ENCODE measurements around the gene NT5DC4. TPM values are rescaled to one million over a fixed set of nuclear protein-coding genes. Genes with fewer than 3 reads are reported as not detected.
A peak's percentile ranks its signal among the peaks of the same experiment; 100 is the strongest.

NT5DC4 gene
- total RNA-seq, 1 experiment from 2014 or later = not detected

- H3K4me1 Mint-ChIP-seq (ENCODE audit: insufficient read depth, unreplicated experiment) = peaks cover 24% of the 10 kb centered on the region
- POLR2A ChIA-PET = interaction anchor here (1.0 kb wide), 1 partner anchor 28 kb away, joined by 4 read pairs; the partner anchor contains the start of gene IL1A
These were observed 35.4 kb downstream of the NT5DC4 start for GRCh38 chr2:112756207-112756606.

GRCh38 chr2:112757265-112757664 lies 36.4 kb downstream of the NT5DC4 start:
- ChIA-PET CTCF (no interaction called here), POLR2A (interaction anchor here (1.0 kb wide), 1 partner anchor 47 kb away, joined by 3 read pairs; no protein-coding TSS in a partner anchor)
- peak; percentile 45 for DNase-seq (ENCODE audit: unreplicated experiment)
- Mint-ChIP-seq H3K36me3 (ENCODE audit: insufficient read depth, unreplicated experiment) (peaks cover 22% of the 10 kb centered on the region), H3K9me3 (ENCODE audit: unreplicated experiment) (no peaks in the 10 kb centered on the region), H3K4me1 (ENCODE audit: insufficient read depth, unreplicated experiment) (peaks cover 31% of the 10 kb centered on the region), H3K27me3 (ENCODE audit: insufficient read depth, unreplicated experiment) (no peaks in the 10 kb centered on the region), H3K27ac (ENCODE audit: low read depth, unreplicated experiment) (peak overlapping the region; percentile 23), H3K4me3 (ENCODE audit: unreplicated experiment) (no peak overlapping the region)
- no peak for TF ChIP-seq CTCF (IDR thresholded peaks at IDR 0.05; ENCODE audit: unreplicated experiment)
- intact Hi-C loops (cut with micrococcal nuclease) = no loop called here
- BruUV-seq (replicated peaks) = no TSS peak

More at GRCh38 chr2:112756207-112756606, 35.4 kb downstream of the NT5DC4 start:
- H3K36me3 Mint-ChIP-seq (ENCODE audit: insufficient read depth, unreplicated experiment) = peaks cover 21% of the 10 kb centered on the region
- no TSS peak for BruUV-seq (replicated peaks)
- no peaks in the 10 kb centered on the region for H3K27me3 Mint-ChIP-seq (ENCODE audit: insufficient read depth, unreplicated experiment)
- intact Hi-C loops (cut with micrococcal nuclease) = no loop called here
- no peaks in the 10 kb centered on the region for H3K9me3 Mint-ChIP-seq (ENCODE audit: unreplicated experiment)
- H3K27ac Mint-ChIP-seq (ENCODE audit: low read depth, unreplicated experiment) = peak overlapping the region; percentile 65
- H3K4me3 Mint-ChIP-seq (ENCODE audit: unreplicated experiment) = no peak overlapping the region
- TF ChIP-seq CTCF (IDR thresholded peaks at IDR 0.05; ENCODE audit: unreplicated experiment) = no peak
- CTCF ChIA-PET = interaction anchor here (0.6 to 11.0 kb wide), 5 partner anchors 19 to 203 kb away, joined by 3 to 268 read pairs (median 4); no protein-coding TSS in a partner anchor
- no peak for DNase-seq (ENCODE audit: unreplicated experiment)

- Mint-ChIP-seq H3K27ac (ENCODE audit: low read depth, unreplicated experiment) (peak overlapping the region; percentile 23), H3K4me1 (ENCODE audit: insufficient read depth, unreplicated experiment) (peaks cover 43% of the 10 kb centered on the region), H3K9me3 (ENCODE audit: unreplicated experiment) (no peaks in the 10 kb centered on the region), H3K27me3 (ENCODE audit: insufficient read depth, unreplicated experiment) (no peaks in the 10 kb centered on the region), H3K4me3 (ENCODE audit: unreplicated experiment) (no peak overlapping the region), H3K36me3 (ENCODE audit: insufficient read depth, unreplicated experiment) (peaks cover 22% of the 10 kb centered on the region)
- POLR2A ChIA-PET = no interaction called here
- intact Hi-C loops (cut with micrococcal nuclease) = no loop called here
- no TSS peak for BruUV-seq (replicated peaks)
- DNase-seq (ENCODE audit: unreplicated experiment) = no peak
- TF ChIP-seq CTCF (IDR thresholded peaks at IDR 0.05; ENCODE audit: unreplicated experiment) = no peak
- CTCF ChIA-PET = interaction anchor here (0.6 kb wide), 1 partner anchor 186 kb away, joined by 3 read pairs; no protein-coding TSS in a partner anchor
These were observed 37.9 kb downstream of the NT5DC4 start for GRCh38 chr2:112758711-112759110.

DNA sequence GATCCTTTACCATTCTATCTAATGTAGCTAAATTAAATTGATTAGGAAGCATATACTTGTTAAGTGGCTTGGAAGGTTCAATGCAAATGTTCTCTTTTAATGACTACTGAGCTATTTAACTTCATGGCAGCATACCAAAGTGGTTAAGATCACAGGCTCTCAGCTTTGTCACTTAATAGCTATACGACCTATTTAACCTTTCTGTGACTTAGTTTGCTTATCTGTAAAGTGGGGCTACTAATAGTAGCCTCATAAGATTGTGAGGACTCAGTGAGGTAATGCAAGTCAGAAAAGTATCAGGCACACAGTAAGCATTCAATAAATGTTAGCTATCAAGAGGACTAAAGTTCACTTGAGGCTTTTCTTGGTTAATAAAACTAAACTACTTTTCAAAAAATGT lies 39.3 kb downstream of the NT5DC4 start:
- no peak overlapping the region for H3K4me3 Mint-ChIP-seq (ENCODE audit: unreplicated experiment)
- H3K9me3 Mint-ChIP-seq (ENCODE audit: unreplicated experiment) = no peaks in the 10 kb centered on the region
- POLR2A ChIA-PET = interaction anchor here (0.7 to 6.3 kb wide), 5 partner anchors 9 to 282 kb away, joined by 3 to 86 read pairs (median 4); partner anchors contain the start of gene IL1A
- no peak for DNase-seq (ENCODE audit: unreplicated experiment)
- H3K27me3 Mint-ChIP-seq (ENCODE audit: insufficient read depth, unreplicated experiment) = no peaks in the 10 kb centered on the region
- CTCF ChIA-PET = interaction anchor here (0.7 to 3.2 kb wide), 5 partner anchors 11 to 199 kb away, joined by 3 to 16 read pairs (median 3); no protein-coding TSS in a partner anchor
- no peak for TF ChIP-seq CTCF (IDR thresholded peaks at IDR 0.05; ENCODE audit: unreplicated experiment)
- peaks cover 15% of the 10 kb centered on the region for H3K36me3 Mint-ChIP-seq (ENCODE audit: insufficient read depth, unreplicated experiment)
- BruUV-seq (replicated peaks) = no TSS peak
- H3K27ac Mint-ChIP-seq (ENCODE audit: low read depth, unreplicated experiment) = no peak overlapping the region
- peaks cover 36% of the 10 kb centered on the region for H3K4me1 Mint-ChIP-seq (ENCODE audit: insufficient read depth, unreplicated experiment)
- intact Hi-C loops (cut with micrococcal nuclease) = loop anchor here (5.0 kb wide), 1 partner anchor 122 kb away; no protein-coding TSS in a partner anchor

Data from MCF 10A (cell line).